IgD-negative memory B cell (primary cell): Measurements from ENCODE around the gene LRP5. TPM values are rescaled to one million over a fixed set of nuclear protein-coding genes. Genes with fewer than 3 reads are reported as not detected.

Experiments
- H3K27ac Mint-ChIP-seq, 3 donors: one replicate each; pipeline ENCODE4 v1.8.0; 2020 to 2022; ENCODE audit warnings: mild to moderate bottlenecking in 3 of 3, mixed read lengths in 3 of 3, moderate library complexity in 1 of 3
- H3K27me3 Mint-ChIP-seq: one replicate; pipeline ENCODE4 v1.8.0; 2021; ENCODE audit warnings: mixed read lengths
- H3K36me3 Mint-ChIP-seq: one replicate; pipeline ENCODE4 v1.8.0; 2020; ENCODE audit warnings: mild to moderate bottlenecking, mixed read lengths
- H3K4me1 Mint-ChIP-seq, 3 donors: one replicate each; pipeline ENCODE4 v1.8.0; 2020 to 2022; ENCODE audit warnings: mixed read lengths in 3 of 3, mild to moderate bottlenecking in 1 of 3
- H3K4me3 Mint-ChIP-seq, 4 donors: one replicate each; pipeline ENCODE4 v1.8.0; 2020 to 2022; ENCODE audit warnings: mild to moderate bottlenecking in 4 of 4, mixed read lengths in 4 of 4, moderate library complexity in 3 of 4
- H3K9me3 Mint-ChIP-seq, 3 donors: one replicate each; pipeline ENCODE4 v1.8.0; 2020 to 2021; ENCODE audit warnings: mixed read lengths in 3 of 3, mild to moderate bottlenecking in 1 of 3
- polyA plus RNA-seq: library from polyadenylated mRNA; unstranded; fragments of 300-500 nt; fragmentation: Illumina TruSeq; gene quantifications from one replicate; pipeline ENCODE4 v1.2.3, GENCODE V29; 2021

LRP5 gene
- polyA plus RNA-seq, 1 donor from 2014 or later = 1.0 TPM

GRCh38 chr11:68350759-68351449, 38.5 kb downstream of the LRP5 start:
- no peak overlapping the region for H3K27ac Mint-ChIP-seq
- peaks cover 3% of the 10 kb centered on the region for H3K36me3 Mint-ChIP-seq
- H3K4me1 Mint-ChIP-seq = peaks cover 11 to 19% (median 12%) of the 10 kb centered on the region in 3 donors
- H3K9me3 Mint-ChIP-seq = peaks cover 0 to 3% (median 2%) of the 10 kb centered on the region in 3 donors
- H3K4me3 Mint-ChIP-seq = no peak overlapping the region
- H3K27me3 Mint-ChIP-seq = peaks cover 2% of the 10 kb centered on the region

GRCh38 chr11:68351450-68352275, 39.3 kb downstream of the LRP5 start:
- H3K36me3 Mint-ChIP-seq = peaks cover 3% of the 10 kb centered on the region
- peak overlapping the region in 1 of 3 donors; percentile 71 for H3K27ac Mint-ChIP-seq
- H3K27me3 Mint-ChIP-seq = peaks cover 2% of the 10 kb centered on the region
- H3K9me3 Mint-ChIP-seq = no peaks in the 10 kb centered on the region
- H3K4me3 Mint-ChIP-seq = no peak overlapping the region
- H3K4me1 Mint-ChIP-seq = peaks cover 4 to 17% (median 11%) of the 10 kb centered on the region in 3 donors

- no peak overlapping the region for H3K27ac Mint-ChIP-seq
These were observed 40.2 kb downstream of the LRP5 start for GRCh38 chr11:68352591-68352990.

GRCh38 chr11:68353118-68353517, 40.7 kb downstream of the LRP5 start:
- H3K27ac Mint-ChIP-seq = no peak overlapping the region
- peaks cover 2% of the 10 kb centered on the region for H3K27me3 Mint-ChIP-seq

More at GRCh38 chr11:68352591-68352990, 40.2 kb downstream of the LRP5 start:
- H3K4me1 Mint-ChIP-seq = peaks cover 0 to 9% (median 4%) of the 10 kb centered on the region in 3 donors
- H3K36me3 Mint-ChIP-seq = peaks cover 3% of the 10 kb centered on the region
- H3K4me3 Mint-ChIP-seq = no peak overlapping the region
- H3K27me3 Mint-ChIP-seq = peaks cover 2% of the 10 kb centered on the region
- H3K9me3 Mint-ChIP-seq = no peaks in the 10 kb centered on the region

GRCh38 chr11:68353669-68354068, 41.3 kb downstream of the LRP5 start:
- Mint-ChIP-seq H3K27me3 (peaks cover 2% of the 10 kb centered on the region), H3K4me3 (no peak overlapping the region), H3K4me1 (peaks cover 0 to 3% (median 0%) of the 10 kb centered on the region in 3 donors), H3K27ac (no peak overlapping the region), H3K36me3 (peaks cover 3% of the 10 kb centered on the region), H3K9me3 (no peaks in the 10 kb centered on the region)

More at GRCh38 chr11:68353118-68353517, 40.7 kb downstream of the LRP5 start:
- H3K4me1 Mint-ChIP-seq = peaks cover 0 to 4% (median 1%) of the 10 kb centered on the region in 3 donors
- H3K9me3 Mint-ChIP-seq = no peaks in the 10 kb centered on the region
- H3K36me3 Mint-ChIP-seq = peaks cover 3% of the 10 kb centered on the region
- no peak overlapping the region for H3K4me3 Mint-ChIP-seq

GRCh38 chr11:68354148-68354872, 41.9 kb downstream of the LRP5 start:
- no peak overlapping the region for H3K4me3 Mint-ChIP-seq

GRCh38 chr11:68355471-68355870, 43.1 kb downstream of the LRP5 start:
- peaks cover 0 to 3% (median 0%) of the 10 kb centered on the region in 3 donors for H3K4me1 Mint-ChIP-seq
- H3K36me3 Mint-ChIP-seq = peaks cover 3% of the 10 kb centered on the region
- no peak overlapping the region for H3K27ac Mint-ChIP-seq
- H3K9me3 Mint-ChIP-seq = no peaks in the 10 kb centered on the region
- no peak overlapping the region for H3K4me3 Mint-ChIP-seq
- peaks cover 2% of the 10 kb centered on the region for H3K27me3 Mint-ChIP-seq

More at GRCh38 chr11:68354148-68354872, 41.9 kb downstream of the LRP5 start:
- Mint-ChIP-seq H3K9me3 (no peaks in the 10 kb centered on the region), H3K27me3 (peaks cover 2% of the 10 kb centered on the region), H3K36me3 (peaks cover 3% of the 10 kb centered on the region), H3K27ac (no peak overlapping the region), H3K4me1 (peaks cover 0 to 3% (median 0%) of the 10 kb centered on the region in 3 donors)

GRCh38 chr11:68357568-68357967, 45.2 kb downstream of the LRP5 start:
- Mint-ChIP-seq H3K4me1 (peaks cover 0 to 2% (median 0%) of the 10 kb centered on the region in 3 donors), H3K27ac (no peak overlapping the region), H3K4me3 (no peak overlapping the region), H3K9me3 (no peaks in the 10 kb centered on the region), H3K27me3 (peaks cover 2% of the 10 kb centered on the region), H3K36me3 (no peaks in the 10 kb centered on the region)

GRCh38 chr11:68358416-68358815, 46.0 kb downstream of the LRP5 start:
- no peak overlapping the region for H3K4me3 Mint-ChIP-seq
- H3K36me3 Mint-ChIP-seq = no peaks in the 10 kb centered on the region
- no peak overlapping the region for H3K27ac Mint-ChIP-seq
- no peaks in the 10 kb centered on the region for H3K9me3 Mint-ChIP-seq
- H3K27me3 Mint-ChIP-seq = peaks cover 2% of the 10 kb centered on the region
- peaks cover 0 to 2% (median 0%) of the 10 kb centered on the region in 3 donors for H3K4me1 Mint-ChIP-seq

GRCh38 chr11:68361702-68362101, 49.3 kb downstream of the LRP5 start:
- Mint-ChIP-seq H3K27ac (no peak overlapping the region), H3K4me1 (peaks cover 0 to 5% (median 2%) of the 10 kb centered on the region in 3 donors), H3K36me3 (peaks cover 5% of the 10 kb centered on the region), H3K27me3 (no peaks in the 10 kb centered on the region), H3K4me3 (no peak overlapping the region), H3K9me3 (no peaks in the 10 kb centered on the region)

- Mint-ChIP-seq H3K4me1 (peaks cover 0 to 5% (median 4%) of the 10 kb centered on the region in 3 donors), H3K27me3 (no peaks in the 10 kb centered on the region), H3K4me3 (no peak overlapping the region), H3K9me3 (no peaks in the 10 kb centered on the region), H3K27ac (no peak overlapping the region), H3K36me3 (peaks cover 7% of the 10 kb centered on the region)
These were observed 50.5 kb downstream of the LRP5 start for GRCh38 chr11:68362801-68363379.

GRCh38 chr11:68363776-68364175, 51.4 kb downstream of the LRP5 start:
- no peak overlapping the region for H3K4me3 Mint-ChIP-seq
- H3K36me3 Mint-ChIP-seq = peaks cover 7% of the 10 kb centered on the region

GRCh38 chr11:68364581-68364980, 52.2 kb downstream of the LRP5 start:
- Mint-ChIP-seq H3K36me3 (peaks cover 7% of the 10 kb centered on the region), H3K4me1 (peaks cover 0 to 12% (median 8%) of the 10 kb centered on the region in 3 donors), H3K4me3 (peak overlapping the region in 1 of 4 donors; percentile 43), H3K27ac (no peak overlapping the region), H3K9me3 (no peaks in the 10 kb centered on the region), H3K27me3 (no peaks in the 10 kb centered on the region)

More at GRCh38 chr11:68363776-68364175, 51.4 kb downstream of the LRP5 start:
- H3K27ac Mint-ChIP-seq = no peak overlapping the region
- peaks cover 0 to 8% (median 4%) of the 10 kb centered on the region in 3 donors for H3K4me1 Mint-ChIP-seq
- no peaks in the 10 kb centered on the region for H3K27me3 Mint-ChIP-seq
- H3K9me3 Mint-ChIP-seq = no peaks in the 10 kb centered on the region

GRCh38 chr11:68365943-68366435, 53.6 kb downstream of the LRP5 start:
- H3K27me3 Mint-ChIP-seq = no peaks in the 10 kb centered on the region
- peaks cover 6 to 22% (median 15%) of the 10 kb centered on the region in 3 donors for H3K4me1 Mint-ChIP-seq
- H3K4me3 Mint-ChIP-seq = no peak overlapping the region
- H3K36me3 Mint-ChIP-seq = peaks cover 7% of the 10 kb centered on the region
- peak overlapping the region in 1 of 3 donors; percentile 22 for H3K27ac Mint-ChIP-seq
- H3K9me3 Mint-ChIP-seq = no peaks in the 10 kb centered on the region
